GF-D8 (cell line): Measurements from ENCODE around the gene CEP85L.

Experiments
- DNase-seq: peaks from one replicate; lab custom pipeline; 2025; lab: John Stamatoyannopoulos, UW

Gene CEP85L

GRCh38 chr6:118660218-118660569 is 8.8 kb upstream of the CEP85L start:
- no peak for DNase-seq

DNA sequence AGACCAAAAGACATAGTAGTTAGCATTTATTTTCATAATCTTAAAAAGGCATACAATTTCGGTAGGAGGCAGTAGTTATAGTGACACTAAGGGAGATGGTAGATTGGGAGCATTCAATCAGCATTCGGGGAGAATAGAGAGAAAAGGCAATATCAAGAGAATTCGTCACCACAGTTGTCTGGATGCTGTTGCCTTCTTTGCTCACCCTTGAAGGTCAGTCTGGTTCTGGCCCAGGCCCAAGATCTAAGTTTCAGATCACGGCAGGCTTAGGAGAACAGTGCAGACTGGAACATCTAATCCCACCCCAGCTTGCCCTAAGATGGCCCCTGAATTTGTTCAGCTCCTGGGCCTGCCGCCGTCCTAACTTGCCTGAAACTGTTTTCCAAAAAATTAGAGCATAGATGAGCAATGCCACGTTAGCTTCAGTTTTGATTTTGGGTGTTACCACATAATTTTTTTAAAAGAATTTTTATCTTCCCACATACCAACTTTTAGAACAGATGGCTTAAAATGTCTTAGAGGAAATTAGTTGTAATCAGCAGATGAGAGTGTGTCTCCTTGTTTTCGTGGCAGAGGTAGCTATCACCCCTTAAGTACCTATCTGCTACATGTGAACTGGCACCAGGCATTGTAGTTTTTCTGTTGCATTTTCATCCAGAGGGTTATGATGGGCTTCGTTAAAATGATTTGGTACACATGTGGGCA is 8.3 kb upstream of the CEP85L start:
- DNase-seq: no peak

- no peak for DNase-seq
Observed at GRCh38 chr6:118656847-118657451, 5.6 kb upstream of the CEP85L start.

DNA sequence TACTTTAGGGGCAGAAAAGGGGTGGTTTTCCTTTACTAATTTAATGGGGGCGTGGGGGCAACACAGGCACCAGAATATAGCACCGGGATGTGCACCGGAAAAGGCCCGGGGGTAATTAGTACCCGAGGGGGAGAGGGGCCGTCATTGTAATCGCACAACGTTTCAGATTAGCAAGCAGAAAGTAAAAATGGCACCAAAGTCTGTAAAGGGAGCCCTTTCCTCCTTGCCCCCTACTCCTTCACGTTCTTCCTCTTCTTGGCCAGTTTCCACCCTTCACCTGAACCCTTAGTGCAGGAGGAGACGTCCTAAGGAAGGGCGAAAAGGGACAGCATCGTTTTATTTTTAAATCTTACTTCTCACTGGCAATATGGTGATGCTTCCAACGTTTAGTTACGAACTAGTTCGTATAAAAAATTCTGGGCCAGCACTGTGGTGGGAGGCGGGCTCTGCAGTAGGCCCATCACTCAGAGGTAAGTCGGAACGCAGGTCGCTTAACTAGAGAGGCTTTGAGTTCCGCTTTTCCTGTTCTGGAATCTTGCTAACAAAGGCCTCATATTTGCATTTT is 742 bp upstream of the CEP85L start:
- no peak for DNase-seq

DNA sequence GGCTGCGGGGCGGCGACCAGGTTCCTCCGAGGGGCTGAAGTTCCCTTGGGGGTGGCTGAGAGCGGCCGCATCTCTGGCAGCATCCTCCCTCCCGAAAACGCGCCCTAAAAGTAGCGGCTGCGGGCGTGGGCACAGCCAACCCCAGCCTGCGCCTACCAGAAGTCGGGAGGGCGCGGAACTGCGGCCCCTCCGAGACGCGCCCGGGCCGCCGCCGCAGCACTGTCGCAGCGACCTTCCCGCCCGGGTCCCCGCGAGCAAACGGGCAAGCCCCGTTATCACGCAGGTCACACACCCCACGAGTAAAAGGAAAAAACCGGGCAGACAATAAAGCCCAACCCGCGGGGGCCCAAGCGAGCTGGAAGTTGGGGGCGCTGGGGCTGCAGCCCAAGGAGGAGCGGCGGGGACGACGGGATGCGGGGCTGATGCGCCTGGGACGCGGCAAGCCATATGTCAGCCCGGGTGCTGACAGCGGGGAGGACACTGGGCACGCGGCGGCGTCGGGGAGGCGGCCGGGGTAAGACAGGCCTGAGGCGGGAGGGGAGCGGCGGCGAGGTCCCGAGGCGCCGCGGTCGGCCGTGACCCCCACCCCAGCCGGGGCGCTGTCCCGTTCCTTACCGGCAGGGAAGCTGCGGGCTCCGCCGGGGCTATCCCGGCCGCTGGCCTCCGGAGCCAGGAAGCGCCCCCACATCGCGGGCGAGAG is 659 bp downstream of the CEP85L start:
- no peak for DNase-seq

DNA sequence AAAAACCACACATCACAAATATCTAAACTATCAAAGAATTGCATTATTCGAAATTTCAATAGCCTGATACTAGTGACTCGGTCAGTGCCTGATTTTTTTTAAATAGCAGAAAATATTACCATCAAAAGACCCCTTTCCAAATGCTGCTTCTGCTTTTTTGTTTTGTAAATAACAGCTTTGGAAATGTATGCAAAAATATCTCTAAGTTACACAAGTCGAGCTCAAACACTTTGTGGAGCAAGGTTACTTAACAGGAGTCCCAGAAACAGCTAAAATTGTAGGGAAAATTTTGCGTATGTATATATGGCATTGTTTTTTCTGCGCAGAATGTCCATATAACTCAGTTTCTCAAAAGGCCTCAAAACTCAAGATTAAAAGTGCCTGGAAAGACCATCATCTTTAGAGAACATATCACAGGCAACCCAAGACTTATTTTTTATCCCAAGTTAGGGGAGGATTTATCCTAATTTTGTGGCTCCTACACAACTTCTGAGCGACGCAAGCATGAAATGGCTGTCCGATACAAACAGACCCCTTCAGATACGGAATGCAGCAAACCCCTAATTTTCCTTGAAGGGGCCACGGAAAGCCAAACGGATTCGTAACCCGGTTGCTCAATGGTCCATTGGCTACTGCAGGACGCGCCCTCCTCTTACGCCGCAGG is 1.3 kb downstream of the CEP85L start:
- DNase-seq: no peak

- DNase-seq: no peak
Observed at GRCh38 chr6:118648866-118649554, 2.4 kb downstream of the CEP85L start.

GRCh38 chr6:118646977-118647376 is 4.4 kb downstream of the CEP85L start:
- no peak for DNase-seq

- no peak for DNase-seq
Observed at GRCh38 chr6:118645395-118645794, 6.0 kb downstream of the CEP85L start.

- DNase-seq: no peak
Observed at GRCh38 chr6:118644007-118644406, 7.4 kb downstream of the CEP85L start.

DNA sequence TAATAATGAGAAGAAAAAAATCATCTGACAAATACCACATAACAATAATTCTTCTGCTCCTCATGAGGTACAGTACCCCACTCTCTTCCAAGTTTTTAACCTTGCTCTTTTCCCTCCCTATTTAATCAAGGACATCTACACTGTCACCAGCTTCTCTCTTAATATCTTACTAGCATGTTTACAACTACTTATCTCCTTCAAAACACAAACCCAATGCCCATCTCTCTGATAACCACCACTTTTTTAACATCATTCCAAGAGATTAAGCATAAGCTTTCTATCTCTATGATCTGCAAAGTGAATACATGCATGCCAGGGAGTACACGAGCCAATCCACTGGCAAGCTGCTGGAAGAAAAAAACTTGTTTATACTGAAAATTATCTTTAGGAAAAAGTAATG is 10.3 kb downstream of the CEP85L start:
- no peak for DNase-seq

- no peak for DNase-seq
Observed at GRCh38 chr6:118639054-118639964, 12.1 kb downstream of the CEP85L start.

GRCh38 chr6:118638288-118638687 is 13.1 kb downstream of the CEP85L start:
- DNase-seq: no peak

DNA sequence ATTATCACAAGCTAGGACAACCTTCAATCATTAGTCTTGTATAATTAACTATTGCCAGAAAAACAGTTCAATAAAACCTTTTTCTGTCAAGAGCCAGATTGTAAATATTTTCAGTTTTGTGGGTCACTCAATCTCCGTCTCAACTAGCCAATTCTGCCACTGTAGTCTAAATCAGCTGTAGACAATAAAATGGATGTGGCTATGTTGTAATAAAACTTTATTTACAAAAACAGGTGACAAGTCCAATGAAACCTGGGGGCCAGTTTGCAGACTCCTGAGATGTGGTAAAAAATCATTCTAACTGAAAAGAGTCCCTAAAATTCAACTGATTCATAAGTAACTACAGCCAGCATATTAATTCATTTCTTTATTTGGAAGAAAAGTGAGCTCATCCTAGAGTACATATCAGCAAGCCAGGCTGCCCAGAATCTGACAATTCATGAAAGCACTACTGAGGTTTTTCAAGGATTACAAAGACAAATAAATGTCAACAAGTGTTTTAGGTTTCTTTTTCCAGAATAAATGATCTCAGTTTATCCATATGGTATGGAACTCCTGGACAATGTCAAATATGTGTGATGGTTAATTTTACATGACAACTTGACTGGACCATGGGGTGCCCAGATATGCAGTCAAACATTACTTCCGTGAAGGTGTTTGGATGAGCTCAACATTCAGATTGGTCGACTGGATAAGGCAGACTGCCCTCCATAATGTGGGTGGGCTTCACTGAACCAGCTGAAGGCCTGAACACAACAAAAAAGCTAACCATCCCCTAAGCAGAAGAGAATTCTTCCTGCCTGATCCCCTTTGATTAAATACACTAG is 15.3 kb downstream of the CEP85L start:
- DNase-seq: no peak

DNA sequence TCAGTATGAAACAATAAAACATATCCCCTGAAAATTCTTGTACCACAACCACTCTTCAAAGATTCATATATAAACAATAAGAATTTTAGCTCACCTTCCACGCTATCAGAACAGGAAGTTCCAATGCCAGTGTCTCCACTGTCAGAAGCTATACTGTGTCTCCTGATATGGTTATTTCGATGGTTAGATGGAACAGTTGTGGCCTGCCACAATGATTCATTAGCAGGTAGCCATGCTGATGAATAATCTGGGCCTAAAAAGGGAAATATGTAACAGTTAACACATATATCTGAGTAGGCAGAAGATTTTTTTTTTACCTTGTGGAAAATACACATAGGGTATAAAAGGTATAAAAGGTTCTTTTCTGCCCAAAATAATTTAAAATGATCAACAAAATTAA is 19.0 kb downstream of the CEP85L start:
- DNase-seq: no peak

- DNase-seq: no peak
Observed at GRCh38 chr6:118630923-118631322, 20.5 kb downstream of the CEP85L start.

GRCh38 chr6:118630067-118630466 is 21.3 kb downstream of the CEP85L start:
- DNase-seq: no peak

DNA sequence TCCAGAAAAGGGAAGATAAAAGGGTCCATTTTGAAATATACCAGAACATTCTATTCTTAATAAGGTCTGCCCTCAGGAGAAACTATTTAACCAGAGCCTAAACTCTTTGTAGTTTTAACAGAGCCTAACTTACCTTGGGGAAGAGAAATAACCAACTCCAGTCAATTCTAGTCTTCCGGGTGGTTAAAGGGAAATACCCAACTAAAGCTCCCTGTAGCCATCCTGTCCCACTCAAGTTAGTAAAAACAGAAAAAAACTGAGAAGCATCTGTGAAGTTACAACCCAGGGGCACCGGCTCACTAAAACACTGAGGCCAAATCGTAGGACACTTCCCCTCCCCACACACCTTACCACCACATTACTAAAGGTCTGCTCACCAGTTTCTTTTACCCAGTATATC is 23.7 kb downstream of the CEP85L start:
- DNase-seq: no peak

GRCh38 chr6:118625833-118626232 is 25.6 kb downstream of the CEP85L start:
- DNase-seq: no peak
